Liver (tissue), 9 donors: Measurements from ENCODE around the gene ZNHIT2. TPM values are rescaled to one million over a fixed set of nuclear protein-coding genes. Genes with fewer than 3 reads are reported as not detected.

Experiments used
- DNase-seq: peaks from one replicate; pipeline ENCODE4 v3.0.0-alpha.2; 2017; ENCODE audit warnings: low spot score
- H3K27ac ChIP-seq, 2 donors: one replicate each; pipeline ENCODE4 v1.7.0; 2013; ENCODE audit warnings: inconsistent platforms in 2 of 2, low read length in 2 of 2, control low read depth in 1 of 2, low read depth in 1 of 2, mild to moderate bottlenecking in 1 of 2
- H3K27me3 ChIP-seq, 4 donors: one replicate each; pipeline versions ENCODE4 v1.6.1 to v1.7.0; 2013; ENCODE audit warnings: low read length in 3 of 4, inconsistent platforms in 1 of 4, mild to moderate bottlenecking in 1 of 4, moderate library complexity in 1 of 4; ENCODE audit not compliant: control insufficient read depth in 4 of 4, insufficient read depth in 4 of 4
- H3K36me3 ChIP-seq, 4 donors: one replicate each; pipeline versions ENCODE4 v1.6.1 to v1.7.0; 2013; ENCODE audit warnings: low read length in 3 of 4, mild to moderate bottlenecking in 3 of 4, low read depth in 1 of 4, moderate library complexity in 1 of 4; ENCODE audit not compliant: control insufficient read depth in 4 of 4, insufficient read depth in 3 of 4
- H3K4me1 ChIP-seq, 4 donors: one replicate each; pipeline versions ENCODE4 v1.6.1 to v1.7.0; 2013; ENCODE audit warnings: low read length in 3 of 4, mild to moderate bottlenecking in 3 of 4, moderate library complexity in 1 of 4; ENCODE audit not compliant: control insufficient read depth in 4 of 4, insufficient read depth in 4 of 4
- H3K4me3 ChIP-seq, 3 donors: one replicate each; pipeline versions ENCODE4 v1.6.1 to v1.7.0; 2013; ENCODE audit warnings: low read length in 3 of 3, control low read depth in 1 of 3, low read depth in 1 of 3, mild to moderate bottlenecking in 1 of 3
- H3K9ac ChIP-seq, 2 donors: one replicate each; pipeline ENCODE4 v1.7.0; 2013; ENCODE audit warnings: low read length in 2 of 2, mild to moderate bottlenecking in 2 of 2, moderate library complexity in 2 of 2, control low read depth in 1 of 2, low read depth in 1 of 2
- H3K9me3 ChIP-seq, 4 donors: one replicate each; pipeline versions ENCODE4 v1.6.1 to v1.7.0; 2013; ENCODE audit warnings: low read length in 3 of 4; ENCODE audit not compliant: control insufficient read depth in 4 of 4
- ATF3 ChIP-seq: IDR thresholded peaks from 2 replicates; pipeline ENCODE4 v1.6.1; 2016; ENCODE audit warnings: antibody characterized with exemption
- EGR1 ChIP-seq, 2 donors: IDR thresholded peaks; 2 replicates each; pipeline ENCODE4 v1.6.1; 2016 to 2018; ENCODE audit warnings: antibody characterized with exemption in 2 of 2, low read depth in 2 of 2
- FOXA1 ChIP-seq: IDR thresholded peaks from 2 replicates; pipeline ENCODE4 v1.6.1; 2016; ENCODE audit warnings: antibody characterized with exemption
- FOXA2 ChIP-seq: IDR thresholded peaks from 2 replicates; pipeline ENCODE4 v1.6.1; 2016; ENCODE audit warnings: antibody characterized with exemption
- GABPA ChIP-seq, 2 donors: IDR thresholded peaks in 1 of 2; conservative IDR thresholded peaks in 1 of 2; 2 replicates each; pipeline ENCODE4 v1.6.1; 2016; ENCODE audit warnings: antibody characterized with exemption in 2 of 2, mild to moderate bottlenecking in 1 of 2, moderate library complexity in 1 of 2
- HNF4A ChIP-seq, 2 donors: conservative IDR thresholded peaks; 2 replicates each; pipeline ENCODE4 v1.6.1; 2016; ENCODE audit warnings: antibody characterized with exemption in 2 of 2, mild to moderate bottlenecking in 2 of 2
- HNF4G ChIP-seq: IDR thresholded peaks from 2 replicates; pipeline ENCODE4 v1.6.1; 2016; ENCODE audit warnings: antibody characterized with exemption
- JUND ChIP-seq, 2 donors: IDR thresholded peaks; 2 replicates each; pipeline ENCODE4 v1.6.1; 2016; ENCODE audit warnings: antibody characterized with exemption in 2 of 2
- MAX ChIP-seq: IDR thresholded peaks from 2 replicates; pipeline ENCODE4 v1.6.1; 2016; ENCODE audit warnings: antibody characterized with exemption
- NR2F2 ChIP-seq: IDR thresholded peaks from 2 replicates; pipeline ENCODE4 v1.6.1; 2016; ENCODE audit warnings: antibody characterized with exemption
- RAD21 ChIP-seq, 2 donors: IDR thresholded peaks; 2 replicates each; pipeline ENCODE4 v1.6.1; 2016; ENCODE audit warnings: antibody characterized with exemption in 2 of 2, mild to moderate bottlenecking in 2 of 2
- REST ChIP-seq: IDR thresholded peaks from 2 replicates; pipeline ENCODE4 v1.6.1; 2016; ENCODE audit warnings: antibody characterized with exemption, mild to moderate bottlenecking
- RXRA ChIP-seq, 2 donors: IDR thresholded peaks; 2 replicates each; pipeline ENCODE4 v1.6.1; 2017 to 2018; ENCODE audit warnings: antibody characterized with exemption in 2 of 2, mild to moderate bottlenecking in 1 of 2
- SP1 ChIP-seq: IDR thresholded peaks from 2 replicates; pipeline ENCODE4 v1.6.1; 2018; ENCODE audit warnings: antibody characterized with exemption, mild to moderate bottlenecking
- TAF1 ChIP-seq: conservative IDR thresholded peaks from 2 replicates; pipeline ENCODE4 v1.6.1; 2016; ENCODE audit warnings: antibody characterized with exemption, mild to moderate bottlenecking
- YY1 ChIP-seq: IDR thresholded peaks from 2 replicates; pipeline ENCODE4 v1.6.1; 2016; ENCODE audit warnings: antibody characterized with exemption, mild to moderate bottlenecking
- ZBTB33 ChIP-seq: IDR thresholded peaks from 2 replicates; pipeline ENCODE4 v1.6.1; 2016; ENCODE audit warnings: antibody characterized with exemption
- WGBS: extraction: QIAGEN DNeasy Blood & Tissue Kit; methylation state at CpG from one replicate; pipeline ENCODE4 v1.1.7; 2013; 5-methylcytosine and 5-hydroxymethylcytosine counted together
- polyA plus RNA-seq, 2 donors: library from polyadenylated mRNA; stranded (reverse) in 1 of 2; unstranded in 1 of 2; fragments of 200-250 nt in 1 of 2; fragments of >200 nt in 1 of 2; fragmentation: Nextera tagmentation in 1 of 2; extraction: Ambion mirVana in 1 of 2; gene quantifications; one replicate each; pipeline versions ENCODE4 v1.2.1 to v1.2.3, GENCODE V29; 2013 to 2015
- total RNA-seq, 2 donors: library from RNA; depleted of rRNA; stranded (reverse); fragments of >200 nt; gene quantifications; one replicate each; pipeline ENCODE4 v1.2.3, GENCODE V29; 2014
- TF ChIP-seq, protein P1 (sequence below): fragments of 150-350 bp; IDR thresholded peaks from 2 replicates; pipeline ENCODE4 v1.5.1; 2017; ENCODE audit warnings: improper control_type of control experiment, low read depth, low read length; ENCODE audit not compliant: missing input control
- donor health status: healthy.
- donor health status: healthy.
- donor health status: healthy.
- donor health status: healthy.
- donor health status: healthy.

ZNHIT2 gene
- total and polyA plus RNA-seq, 4 donors: 2.2 to 13.9 (median 6.1) TPM

- no peak overlapping the region for H3K9ac ChIP-seq
- DNase-seq: no peak
- WGBS: 76% methylated on average over 6 of the region's 6 CpGs
- no peaks in the 10 kb centered on the region for H3K27me3 ChIP-seq
- TF ChIP-seq MAX: no peak
- H3K27ac ChIP-seq: no peak overlapping the region
- no peak overlapping the region for H3K4me3 ChIP-seq
- H3K36me3 ChIP-seq: peaks cover 41 to 60% (median 47%) of the 10 kb centered on the region in 4 donors
- no peaks in the 10 kb centered on the region for H3K9me3 ChIP-seq
- H3K4me1 ChIP-seq: peaks cover 0 to 46% (median 30%) of the 10 kb centered on the region in 4 donors
Observed at GRCh38 chr11:65131895-65132237, 14.4 kb upstream of the ZNHIT2 start.

DNA sequence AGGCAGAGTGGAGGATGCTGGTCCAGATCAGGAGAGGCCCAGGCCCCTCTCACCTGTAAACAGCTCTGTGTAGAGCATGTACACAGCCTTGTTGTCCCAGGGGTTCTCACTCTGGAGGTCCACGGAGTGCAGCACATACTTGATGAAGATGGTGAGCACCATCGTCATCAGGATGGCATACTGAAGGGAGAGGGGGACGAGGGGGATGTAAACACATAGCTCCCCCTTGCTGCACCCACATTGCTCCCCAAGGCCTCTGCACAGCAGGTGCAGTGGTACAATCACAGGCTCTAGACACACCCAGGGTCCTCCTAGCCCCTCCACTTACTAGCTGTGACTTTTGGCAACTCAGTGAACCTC is 13.9 kb upstream of the ZNHIT2 start:
- H3K4me1 ChIP-seq: peaks cover 0 to 45% (median 30%) of the 10 kb centered on the region in 4 donors
- no peak for DNase-seq
- H3K9me3 ChIP-seq: no peaks in the 10 kb centered on the region
- no peak for TF ChIP-seq YY1
- no peak for TF ChIP-seq FOXA2
- TF ChIP-seq, protein P1, sequence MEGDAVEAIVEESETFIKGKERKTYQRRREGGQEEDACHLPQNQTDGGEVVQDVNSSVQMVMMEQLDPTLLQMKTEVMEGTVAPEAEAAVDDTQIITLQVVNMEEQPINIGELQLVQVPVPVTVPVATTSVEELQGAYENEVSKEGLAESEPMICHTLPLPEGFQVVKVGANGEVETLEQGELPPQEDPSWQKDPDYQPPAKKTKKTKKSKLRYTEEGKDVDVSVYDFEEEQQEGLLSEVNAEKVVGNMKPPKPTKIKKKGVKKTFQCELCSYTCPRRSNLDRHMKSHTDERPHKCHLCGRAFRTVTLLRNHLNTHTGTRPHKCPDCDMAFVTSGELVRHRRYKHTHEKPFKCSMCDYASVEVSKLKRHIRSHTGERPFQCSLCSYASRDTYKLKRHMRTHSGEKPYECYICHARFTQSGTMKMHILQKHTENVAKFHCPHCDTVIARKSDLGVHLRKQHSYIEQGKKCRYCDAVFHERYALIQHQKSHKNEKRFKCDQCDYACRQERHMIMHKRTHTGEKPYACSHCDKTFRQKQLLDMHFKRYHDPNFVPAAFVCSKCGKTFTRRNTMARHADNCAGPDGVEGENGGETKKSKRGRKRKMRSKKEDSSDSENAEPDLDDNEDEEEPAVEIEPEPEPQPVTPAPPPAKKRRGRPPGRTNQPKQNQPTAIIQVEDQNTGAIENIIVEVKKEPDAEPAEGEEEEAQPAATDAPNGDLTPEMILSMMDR: no peak
- no peak for TF ChIP-seq TAF1
- TF ChIP-seq RAD21 (IDR thresholded peaks at IDR 0.05): no peak
- TF ChIP-seq HNF4A (conservative IDR thresholded peaks at IDR 0.05): no peak
- no peak for TF ChIP-seq RXRA (IDR thresholded peaks at IDR 0.05)
- TF ChIP-seq MAX: no peak
- TF ChIP-seq EGR1 (IDR thresholded peaks at IDR 0.05; ENCODE audit: low read depth in 2 of 2): no peak
- no peak for TF ChIP-seq SP1
- no peak for TF ChIP-seq HNF4G
- no peak for TF ChIP-seq GABPA (IDR thresholded peaks at IDR 0.05 in 1 of 2, conservative IDR thresholded peaks at IDR 0.05 in 1 of 2)
- no peak for TF ChIP-seq NR2F2
- no peaks in the 10 kb centered on the region for H3K27me3 ChIP-seq
- no peak overlapping the region for H3K27ac ChIP-seq
- H3K36me3 ChIP-seq: peaks cover 43 to 65% (median 50%) of the 10 kb centered on the region in 4 donors
- WGBS: 83% methylated on average over 3 of the region's 3 CpGs
- no peak overlapping the region for H3K9ac ChIP-seq
- no peak overlapping the region for H3K4me3 ChIP-seq

DNA sequence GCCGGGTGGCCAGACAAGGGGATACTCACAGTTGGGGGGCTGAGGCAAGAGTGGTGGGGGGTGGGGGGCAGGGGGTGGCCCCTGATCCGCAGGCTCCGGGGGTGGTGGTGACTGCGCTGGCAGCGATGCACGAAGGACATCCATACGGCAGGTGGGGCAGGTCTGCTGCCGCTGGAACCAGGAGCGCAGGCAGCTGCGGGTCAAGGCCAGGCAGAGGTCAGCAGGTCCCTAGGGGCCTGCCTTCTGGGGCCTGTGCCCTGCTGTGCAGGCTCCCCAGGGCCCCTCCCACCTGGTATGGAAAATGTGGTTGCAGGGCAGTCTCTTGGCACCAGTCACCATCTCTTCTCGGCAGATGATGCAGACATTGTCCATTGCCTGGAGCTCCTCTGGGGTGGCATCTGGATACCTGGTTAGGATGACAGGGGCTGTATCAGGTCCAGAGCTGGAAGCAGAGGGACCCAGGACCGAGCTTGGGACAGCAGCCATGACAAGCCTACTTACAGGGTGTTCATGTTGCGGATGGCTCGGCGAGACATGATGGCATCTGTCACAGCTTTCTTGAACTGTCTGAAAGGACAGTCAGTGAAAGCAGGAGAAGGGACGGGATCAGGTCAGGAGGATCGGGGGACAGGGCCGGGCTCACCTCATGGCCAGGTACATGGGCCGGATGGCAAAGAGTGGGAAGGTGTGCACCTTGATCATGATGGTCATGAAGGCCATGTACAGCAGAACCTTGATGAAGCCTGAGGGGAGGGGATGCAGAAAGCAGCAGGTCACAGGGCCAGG is 13.3 kb upstream of the ZNHIT2 start:
- no peak overlapping the region for H3K4me3 ChIP-seq
- DNase-seq: no peak
- H3K9me3 ChIP-seq: no peaks in the 10 kb centered on the region
- H3K4me1 ChIP-seq: peaks cover 0 to 39% (median 28%) of the 10 kb centered on the region in 4 donors
- H3K27ac ChIP-seq: no peak overlapping the region
- 80% methylated on average over 19 of the region's 19 CpGs for WGBS
- H3K27me3 ChIP-seq: no peaks in the 10 kb centered on the region
- no peak overlapping the region for H3K9ac ChIP-seq
- peaks cover 43 to 71% (median 53%) of the 10 kb centered on the region in 4 donors for H3K36me3 ChIP-seq
- TF ChIP-seq TAF1 (no peak), GABPA (IDR thresholded peaks at IDR 0.05 in 1 of 2, conservative IDR thresholded peaks at IDR 0.05 in 1 of 2) (no peak), MAX (no peak), YY1 (no peak), FOXA2 (no peak), ATF3 (no peak), ZBTB33 (no peak), HNF4A (conservative IDR thresholded peaks at IDR 0.05) (no peak), HNF4G (no peak), NR2F2 (no peak), EGR1 (IDR thresholded peaks at IDR 0.05; ENCODE audit: low read depth in 2 of 2) (no peak), JUND (IDR thresholded peaks at IDR 0.05) (no peak), SP1 (no peak), FOXA1 (no peak), RAD21 (IDR thresholded peaks at IDR 0.05) (no peak), REST (no peak)
